NCI-H748 (cell line): ENCODE results near the gene SIGLEC1.
A peak's percentile ranks its signal among the peaks of the same experiment; 100 is the strongest.

Source experiments
- DNase-seq: peaks from one replicate; lab custom pipeline; 2025; ENCODE audit not compliant: unreplicated experiment; lab: John Stamatoyannopoulos, UW

The SIGLEC1 gene

GRCh38 chr20:3744806-3745685 is 32.6 kb upstream of the SIGLEC1 start:
- DNase-seq, result peak; percentile 87

- no peak for DNase-seq
These were observed 31.6 kb upstream of the SIGLEC1 start for GRCh38 chr20:3744037-3744436.

GRCh38 chr20:3743251-3743650 is 30.9 kb upstream of the SIGLEC1 start:
- DNase-seq, result no peak

- no peak for DNase-seq
These were observed 29.5 kb upstream of the SIGLEC1 start for GRCh38 chr20:3741836-3742458.

- DNase-seq, result no peak
These were observed 28.4 kb upstream of the SIGLEC1 start for GRCh38 chr20:3740615-3741301.

GRCh38 chr20:3739926-3740451 is 27.6 kb upstream of the SIGLEC1 start:
- no peak for DNase-seq

- DNase-seq, result no peak
These were observed 26.9 kb upstream of the SIGLEC1 start for GRCh38 chr20:3739054-3739925.

GRCh38 chr20:3738111-3739053 is 26.0 kb upstream of the SIGLEC1 start:
- DNase-seq, result no peak

- DNase-seq, result no peak
These were observed 23.4 kb upstream of the SIGLEC1 start for GRCh38 chr20:3735768-3736167.

GRCh38 chr20:3734111-3734843 is 21.9 kb upstream of the SIGLEC1 start:
- no peak for DNase-seq

- DNase-seq, result no peak
These were observed 21.0 kb upstream of the SIGLEC1 start for GRCh38 chr20:3733119-3733995.

GRCh38 chr20:3732327-3733118 is 20.1 kb upstream of the SIGLEC1 start, which contains the start of gene HSPA12B:
Gene HSPA12B (plus strand): TSS chr20:3732685. CDS start chr20:3738675, 5,990 bp downstream.
- no peak for DNase-seq

- DNase-seq, result no peak
These were observed 19.5 kb upstream of the SIGLEC1 start for GRCh38 chr20:3731944-3732326.

GRCh38 chr20:3730803-3731672 is 18.6 kb upstream of the SIGLEC1 start:
- DNase-seq, result no peak

- DNase-seq, result no peak
These were observed 17.6 kb upstream of the SIGLEC1 start for GRCh38 chr20:3729811-3730540.
